GM03348 (cell line): ENCODE measurements around the gene ARSB.
A peak's percentile ranks its signal among the peaks of the same experiment; 100 is the strongest.
"Not testable (repeated sequence)": the region's sequence is repeated elsewhere in the genome, so short reads cannot be mapped to it uniquely, and the experiment has no call there.

Experiments
- DNase-seq: peaks from one replicate; pipeline ENCODE4 v3.0.0; 2012; ENCODE audit warnings: low spot score

ARSB gene

DNA sequence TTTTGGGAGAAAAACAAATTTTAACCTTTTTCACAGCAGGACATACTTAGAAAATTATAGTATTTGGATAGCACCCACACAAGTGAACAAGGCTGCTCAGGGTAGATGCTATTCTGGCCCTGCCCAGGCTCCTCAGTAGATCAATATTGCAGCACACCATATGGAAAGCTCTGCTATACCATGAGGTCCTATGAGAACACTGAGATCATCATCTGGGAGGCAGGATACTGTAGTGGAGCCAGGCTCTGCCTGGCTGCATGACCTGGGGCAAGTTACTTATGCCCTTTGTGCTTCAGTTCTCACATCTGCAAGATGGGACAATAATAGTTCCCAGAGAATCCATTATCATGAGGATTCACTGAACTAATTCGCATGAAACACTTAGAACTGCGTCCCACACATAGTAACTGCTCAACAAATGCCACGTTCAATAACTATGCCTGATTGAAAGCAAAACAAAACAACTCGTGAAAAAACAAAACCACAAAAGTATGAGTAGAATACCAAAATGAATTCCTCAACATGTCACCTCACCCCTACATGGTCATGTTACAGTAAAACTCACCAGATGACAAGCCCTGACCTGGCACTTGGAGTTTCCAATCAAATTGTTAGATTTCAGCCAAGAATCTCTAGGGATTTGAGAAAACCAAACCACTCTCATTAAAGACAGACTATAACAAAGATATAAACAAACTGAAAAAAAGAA, 31.9 kb downstream of the ARSB start:
- DNase-seq = peak; percentile 16

DNA sequence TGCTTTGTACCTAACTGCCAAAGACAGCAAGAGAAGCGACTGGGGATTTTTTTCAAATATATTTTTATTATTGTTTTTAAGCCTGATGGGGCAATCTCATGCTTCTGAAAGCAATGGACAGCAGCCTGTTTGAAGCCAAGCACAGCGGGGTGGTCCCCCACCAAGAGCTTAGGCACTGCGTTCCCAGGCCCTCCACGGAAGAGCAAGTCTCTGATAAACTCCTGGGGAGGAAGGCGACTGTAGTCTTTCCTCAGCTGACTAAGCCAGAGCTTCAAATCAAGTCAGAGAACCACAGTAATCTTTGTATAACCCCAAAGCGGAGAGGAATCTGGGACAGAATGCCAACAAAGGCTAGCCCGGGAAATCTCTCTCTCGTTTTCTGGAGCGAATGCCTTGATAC, 54.4 kb downstream of the ARSB start:
- peak; percentile 35 for DNase-seq

DNA sequence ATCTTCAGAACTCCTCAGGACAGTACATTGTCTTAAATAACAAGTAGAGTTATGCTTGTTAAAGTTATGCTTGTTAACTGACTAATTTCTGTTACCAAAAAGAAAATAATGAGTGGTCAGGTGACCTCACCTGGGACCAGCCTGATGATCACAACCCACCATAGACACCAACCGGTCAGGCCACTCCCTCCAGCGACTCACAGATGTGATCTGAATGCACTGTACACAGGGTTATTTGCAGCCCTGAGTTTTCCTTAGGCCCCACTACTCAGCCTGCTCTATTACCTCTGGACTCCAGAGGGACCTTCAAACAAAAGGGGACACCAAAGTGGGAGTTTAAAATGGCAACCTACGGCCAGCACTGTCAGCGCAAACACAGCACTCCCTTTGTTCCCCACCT, 55.3 kb downstream of the ARSB start:
- DNase-seq = no peak

DNA sequence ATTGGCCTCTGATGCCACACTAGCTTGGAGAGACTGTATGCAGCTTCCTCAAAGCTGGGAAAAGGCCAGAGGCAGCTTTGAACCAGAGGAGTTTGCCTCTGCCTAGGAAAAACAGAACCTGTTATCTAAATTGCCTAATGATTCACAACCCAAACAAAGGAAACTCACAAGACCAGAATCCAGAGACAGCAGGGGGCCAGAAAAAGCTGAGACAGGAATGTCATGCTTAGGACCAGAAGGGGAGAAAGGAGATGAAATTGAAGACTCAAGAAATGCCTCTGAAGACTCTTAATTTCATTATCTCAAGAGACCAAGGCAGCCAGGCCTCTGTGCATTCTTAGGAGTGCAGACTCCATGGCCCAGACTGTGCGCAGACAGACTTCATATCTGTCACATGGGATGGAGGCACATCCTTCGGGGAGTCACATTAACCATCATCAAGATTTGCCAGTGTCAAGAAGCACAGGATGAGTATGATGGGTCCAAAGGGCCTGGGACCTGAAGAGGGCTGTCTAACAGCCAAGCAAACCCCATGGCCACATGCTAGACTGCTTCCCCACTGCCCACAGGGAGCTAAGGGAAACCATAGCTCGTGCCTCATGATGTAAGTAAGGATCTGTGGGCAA, 57.3 kb downstream of the ARSB start:
- DNase-seq = no peak

DNA sequence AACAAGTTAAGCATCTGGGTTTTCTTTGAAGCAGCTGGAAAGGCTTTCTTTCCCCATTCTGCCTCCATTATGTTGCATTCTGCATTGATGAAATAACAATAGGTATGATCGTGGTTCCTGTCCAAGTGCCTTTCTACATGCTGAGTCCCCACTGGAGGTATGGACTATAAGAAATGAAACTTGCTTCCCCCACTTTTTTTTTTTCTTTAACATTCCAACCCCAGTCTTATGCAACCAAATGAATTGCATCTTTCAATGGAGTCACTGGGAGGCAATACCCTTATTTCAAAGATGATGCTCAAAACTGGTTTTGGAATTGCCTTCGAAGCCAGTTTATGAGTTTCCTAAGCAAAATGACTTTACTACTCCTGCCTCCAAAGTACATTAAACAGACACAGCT, 58.9 kb downstream of the ARSB start:
- DNase-seq = no peak

DNA sequence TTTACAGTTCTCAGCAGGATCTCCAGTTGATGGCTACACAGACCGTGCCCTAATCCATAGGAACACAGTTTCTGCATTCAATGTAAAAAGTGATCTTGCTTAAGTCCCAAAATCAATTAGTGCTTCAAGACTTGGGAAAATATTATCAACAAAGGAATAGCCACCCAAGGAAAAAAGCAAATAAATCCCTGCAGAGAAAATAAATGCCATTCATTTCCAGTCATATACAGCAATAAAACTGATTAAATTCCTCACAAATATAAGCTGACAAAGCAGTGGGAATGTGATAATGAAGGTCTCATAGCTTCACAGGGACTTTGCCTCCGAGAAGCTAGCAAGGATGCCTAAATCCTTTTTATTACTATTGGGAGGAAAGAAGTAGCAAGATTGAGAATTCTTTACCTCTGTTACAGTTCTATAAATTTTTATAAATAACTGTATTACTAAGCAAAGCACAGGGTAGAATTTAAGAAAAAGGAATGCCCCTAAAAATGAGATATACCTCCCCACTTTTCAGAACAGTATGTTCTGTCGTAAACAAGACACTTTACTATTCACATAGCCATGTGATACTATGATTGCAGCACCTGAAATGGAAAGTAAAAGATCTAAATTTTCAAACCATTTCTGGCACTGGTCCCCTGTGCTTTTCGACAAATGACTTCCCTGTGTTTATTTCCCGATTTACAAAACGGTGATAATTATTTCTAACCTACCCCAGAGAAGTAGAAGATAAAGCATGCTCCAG, 59.8 kb downstream of the ARSB start:
- DNase-seq = no peak

DNA sequence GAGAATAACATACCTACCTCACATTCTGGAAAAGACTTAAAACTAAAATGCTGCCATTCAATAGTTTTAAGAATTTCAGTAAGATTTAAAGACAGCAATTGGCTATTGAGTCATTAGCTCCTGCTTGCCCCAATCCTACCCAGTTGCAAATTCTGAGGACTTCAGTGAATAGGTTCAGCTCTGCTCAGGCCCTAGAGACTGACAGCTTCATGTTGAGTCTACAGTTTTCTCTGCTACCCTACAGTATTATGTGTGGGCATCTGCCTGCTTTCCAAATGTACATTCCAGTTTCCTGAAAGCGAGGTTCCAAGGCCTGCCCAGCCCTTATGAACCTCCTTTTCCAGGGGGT, 61.5 kb downstream of the ARSB start:
- DNase-seq = no peak

DNA sequence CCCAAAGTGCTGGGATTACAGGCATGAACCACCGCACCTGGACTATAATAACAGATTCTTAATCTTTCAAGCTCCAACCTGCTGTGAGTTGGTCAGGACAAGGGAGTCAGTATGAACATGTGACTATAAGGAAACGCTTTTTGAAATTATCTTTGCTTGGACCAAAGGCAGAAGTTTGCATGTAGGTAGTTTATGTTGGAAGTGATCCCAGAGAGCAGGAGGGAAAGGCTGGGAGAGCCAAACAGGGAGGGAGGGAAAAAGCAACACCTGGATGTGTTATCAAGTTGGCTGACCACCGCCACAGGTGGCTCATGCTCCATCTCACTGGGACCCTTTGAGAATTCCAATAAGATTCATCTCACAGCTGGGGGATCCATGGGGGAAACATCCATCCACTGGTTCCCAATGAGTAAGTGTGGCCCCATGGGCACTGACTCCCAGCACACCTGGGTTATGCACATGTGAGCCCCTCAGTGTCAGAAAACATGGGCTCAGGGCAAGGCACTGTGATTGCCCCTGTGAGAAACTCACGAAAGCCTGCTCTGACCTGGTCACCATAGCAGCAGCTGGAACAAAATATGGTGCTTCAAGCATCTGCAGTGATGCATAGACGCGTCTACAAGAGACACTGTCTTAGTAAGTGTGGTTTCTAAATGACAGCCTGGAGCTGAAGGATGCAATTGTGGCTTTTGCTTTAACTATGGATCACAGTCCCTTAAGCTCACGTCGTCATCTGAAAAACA, 62.1 kb downstream of the ARSB start:
- DNase-seq = no peak

DNA sequence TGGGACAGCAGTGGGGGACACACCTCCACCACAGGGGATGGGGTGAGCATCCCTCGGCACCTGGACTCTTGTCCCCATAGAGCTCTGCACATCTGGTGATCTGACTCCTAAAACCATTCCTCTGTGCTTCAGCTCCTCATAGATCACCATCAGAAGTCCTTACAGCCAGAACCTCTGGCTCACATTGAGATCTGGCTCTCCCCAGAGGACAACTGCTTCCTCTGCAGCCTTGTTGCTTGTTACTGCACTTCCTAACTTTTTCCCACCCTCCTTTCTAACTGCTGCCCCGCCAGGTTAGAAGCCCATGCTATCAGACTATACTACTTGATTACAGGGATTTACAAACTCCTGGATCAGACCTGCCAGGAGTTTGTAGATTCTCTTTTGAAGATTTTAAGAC, 64.5 kb downstream of the ARSB start:
- peak; percentile 40 for DNase-seq

DNA sequence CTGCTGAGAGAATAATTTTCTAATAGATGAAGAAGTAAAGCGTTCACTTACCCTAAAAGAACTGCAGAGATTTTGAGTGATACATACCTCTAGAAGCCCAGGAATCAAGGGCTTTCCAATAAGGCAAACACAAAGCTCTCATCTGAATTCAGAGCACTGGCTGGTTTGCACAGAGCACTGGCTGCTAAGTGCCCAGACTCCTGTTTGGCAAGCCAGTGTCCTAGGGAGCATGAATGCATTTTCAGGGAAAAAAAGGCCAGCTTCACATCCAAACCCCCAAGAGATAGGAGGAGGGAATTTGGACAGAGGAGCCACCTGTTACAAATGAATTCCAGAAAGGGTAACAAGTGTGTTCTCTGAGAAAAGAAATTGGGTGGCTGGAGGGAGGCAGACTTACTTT, 65.3 kb downstream of the ARSB start:
- no peak for DNase-seq

DNA sequence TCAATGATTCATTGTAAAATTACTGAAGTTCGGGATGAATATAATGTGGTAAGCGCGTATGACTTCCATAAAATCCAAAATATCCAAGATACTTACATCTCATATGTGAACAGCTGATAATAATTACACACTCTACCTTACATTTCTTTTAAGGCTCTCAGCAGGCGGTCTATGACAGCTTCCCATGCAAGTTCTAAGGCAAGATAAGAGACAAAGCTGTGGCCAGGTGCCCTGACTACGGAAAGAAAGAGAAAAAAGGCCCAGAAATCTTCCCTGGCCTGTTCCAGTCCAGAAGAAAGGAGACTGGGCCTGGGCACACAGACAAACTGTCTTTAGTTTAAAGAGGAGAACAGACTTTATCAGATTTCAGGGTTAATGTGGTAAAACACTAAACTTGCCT, 69.1 kb downstream of the ARSB start:
- DNase-seq = no peak

DNA sequence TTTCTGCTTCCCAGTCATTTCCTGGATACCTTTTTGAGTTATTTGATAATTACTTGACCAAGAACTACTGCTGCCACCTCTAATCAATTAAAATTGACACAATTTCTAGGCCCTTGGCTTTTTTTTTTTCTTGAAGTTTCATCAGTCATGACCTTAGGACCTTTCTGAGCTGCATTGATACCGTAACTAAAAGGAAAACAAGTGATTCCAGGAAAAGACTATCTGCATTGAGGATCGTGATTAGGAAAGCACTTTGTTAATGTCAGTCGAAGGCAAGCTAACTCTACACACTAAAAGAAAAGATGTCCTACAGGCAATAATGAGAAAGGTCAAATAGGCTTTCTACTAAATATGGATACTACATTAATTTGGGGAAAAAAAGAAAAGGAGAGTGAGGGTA, 69.9 kb downstream of the ARSB start:
- no peak for DNase-seq

DNA sequence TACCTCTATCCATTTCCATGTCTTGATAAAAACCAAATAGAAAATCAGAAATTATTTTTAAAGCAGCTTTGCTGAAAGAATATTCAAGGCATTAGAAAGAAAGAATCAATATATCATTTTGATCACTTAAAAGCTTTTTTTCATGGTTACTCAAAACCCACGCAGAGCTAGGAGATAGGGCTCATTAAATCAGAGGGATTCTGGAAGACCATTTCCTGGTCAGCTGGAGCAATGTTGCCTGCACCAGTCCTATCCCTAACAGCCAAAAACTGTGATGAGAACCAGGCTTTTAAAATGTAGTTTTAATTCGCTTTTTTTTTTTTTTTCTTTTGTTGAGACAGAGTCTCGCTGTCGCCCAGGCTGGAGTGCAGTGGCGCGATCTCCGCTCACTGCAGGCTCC, 72.3 kb downstream of the ARSB start:
- DNase-seq = no peak

DNA sequence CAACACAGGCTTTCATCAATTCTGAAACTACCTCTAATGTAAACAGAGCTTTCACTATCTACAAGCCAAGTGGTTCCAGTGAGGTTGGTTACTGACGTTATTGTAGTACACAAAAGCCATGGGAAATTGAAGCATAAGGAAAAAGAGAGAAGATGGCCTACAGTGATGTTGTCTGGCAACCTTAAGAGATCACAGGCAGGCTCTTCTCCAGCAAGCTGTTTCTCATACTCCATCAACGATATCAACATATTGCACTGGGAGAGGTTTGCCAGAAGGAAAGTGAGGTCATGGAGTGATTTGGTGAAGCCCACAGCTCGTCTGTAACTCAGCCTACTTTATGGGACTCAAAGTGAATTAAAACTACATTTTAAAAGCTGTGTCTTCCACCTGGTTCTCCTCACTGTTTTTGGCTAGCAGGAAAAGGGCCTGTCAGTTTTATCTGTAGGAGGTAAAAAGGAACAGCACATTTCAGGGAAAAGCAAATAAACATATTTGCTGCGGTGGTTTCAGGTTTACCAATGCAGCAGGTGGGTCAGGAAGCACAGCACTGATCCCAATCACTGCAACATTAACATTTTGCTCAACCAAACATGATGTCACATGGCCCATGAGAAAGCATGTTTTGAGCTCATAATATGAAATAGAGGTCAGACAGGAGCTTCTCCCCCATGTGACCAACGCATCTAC, 72.9 kb downstream of the ARSB start:
- DNase-seq = no peak

DNA sequence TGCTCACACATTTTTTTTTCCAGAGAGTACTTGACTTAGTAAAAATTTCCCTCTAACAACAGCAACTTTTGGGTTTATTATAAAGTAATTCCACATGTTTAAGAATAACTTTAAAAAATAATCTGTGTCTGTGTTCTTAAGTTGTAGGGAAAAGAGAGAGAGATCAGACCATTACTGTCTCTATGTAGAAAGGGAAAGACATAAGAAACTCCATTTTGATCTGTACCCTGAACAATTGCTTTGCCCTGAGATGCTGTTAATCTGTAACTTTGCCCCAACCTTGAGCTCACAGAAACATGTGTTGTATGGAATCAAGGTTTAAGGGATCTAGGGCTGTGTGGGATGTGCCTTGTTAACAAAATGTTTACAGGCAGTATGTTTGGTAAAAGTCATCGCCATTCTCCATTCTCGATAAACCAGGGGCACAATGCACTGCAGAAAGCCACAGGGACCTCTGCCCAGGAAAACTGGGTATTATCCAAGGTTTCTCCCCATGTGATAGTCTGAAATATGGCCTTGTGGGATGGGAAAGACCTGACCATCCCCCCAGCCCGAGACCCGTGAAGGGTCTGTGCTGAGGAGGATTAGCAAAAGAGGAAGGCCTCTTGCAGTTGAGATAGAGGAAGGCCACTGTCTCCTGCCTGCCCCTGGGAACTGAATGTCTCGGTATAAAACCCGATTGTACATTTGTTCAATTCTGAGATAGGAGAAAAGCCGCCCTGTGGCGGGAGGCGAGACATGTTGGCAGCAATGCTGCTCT, 75.7 kb downstream of the ARSB start:
- not testable (repeated sequence) for DNase-seq

DNA sequence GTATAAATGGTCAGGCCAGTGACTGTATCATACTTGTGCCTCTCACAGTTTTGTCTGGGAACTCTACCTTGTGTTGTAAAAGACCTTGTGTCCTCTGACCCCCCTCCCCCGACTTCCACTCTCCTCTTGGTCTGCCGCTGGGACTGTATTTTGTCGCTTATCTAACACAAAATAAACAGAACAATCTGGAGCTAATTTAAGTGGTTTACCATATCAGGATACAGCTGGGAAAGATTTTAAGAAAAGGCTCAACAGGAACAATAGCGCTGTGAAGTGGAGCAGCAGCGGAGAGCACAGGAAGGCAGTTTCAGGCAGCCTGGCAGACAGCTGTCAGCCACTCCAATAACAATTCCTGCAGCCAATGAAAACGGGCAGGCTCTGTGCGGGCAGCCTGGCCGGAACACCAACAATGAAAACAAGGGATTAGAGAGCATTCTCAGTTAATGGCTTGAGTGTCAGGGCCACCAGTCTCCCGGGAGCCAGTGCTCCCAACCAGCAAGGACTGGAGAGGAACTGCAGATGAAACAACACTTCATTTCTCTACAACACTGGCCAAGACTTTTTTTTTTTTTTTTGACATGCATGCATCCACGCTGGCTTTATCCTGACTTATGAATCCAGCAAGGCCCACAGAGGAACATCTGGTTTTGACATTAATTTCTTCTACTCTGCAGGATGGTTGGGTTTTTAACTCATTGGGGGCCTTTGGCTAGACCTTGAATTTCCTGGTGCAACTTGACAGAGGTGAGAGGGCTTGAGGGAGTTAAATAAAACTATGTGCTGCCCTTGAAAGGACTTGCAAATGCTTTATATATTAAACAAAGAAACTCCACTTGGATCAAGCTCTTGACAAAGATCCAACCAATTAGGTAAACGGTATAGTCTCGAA, 76.7 kb downstream of the ARSB start:
- peak; percentile 65 for DNase-seq

DNA sequence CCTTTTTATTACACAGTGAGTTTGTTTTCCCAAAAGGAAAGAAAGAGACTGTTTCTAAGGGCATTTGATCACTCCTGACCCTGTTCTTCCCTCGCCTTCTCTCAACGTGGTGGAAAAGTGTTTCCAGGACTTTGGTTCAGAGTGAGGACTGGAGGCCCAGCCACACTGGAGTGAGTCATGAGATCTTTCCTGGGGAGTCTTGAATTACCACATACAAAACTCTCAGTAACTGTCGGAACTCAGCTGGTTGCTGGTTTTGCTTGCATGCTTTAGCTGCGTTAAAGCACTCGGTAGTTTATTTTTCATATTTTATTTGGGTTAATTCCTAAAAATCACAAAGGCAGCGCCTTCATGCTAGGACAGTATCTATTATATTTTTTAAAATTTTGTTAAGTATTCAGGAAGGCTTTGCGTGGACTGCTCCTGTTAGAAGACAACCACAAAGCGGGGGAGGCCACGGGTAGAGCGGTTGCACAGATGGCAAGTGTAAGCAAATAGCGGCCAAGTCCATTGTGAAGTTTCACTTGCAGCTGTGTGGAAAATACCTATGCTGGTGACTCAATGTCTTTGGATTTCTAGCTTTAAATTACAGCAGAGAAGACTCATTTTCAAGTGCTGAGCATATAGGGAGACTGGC, 77.7 kb downstream of the ARSB start:
- DNase-seq = peak; percentile 79

DNA sequence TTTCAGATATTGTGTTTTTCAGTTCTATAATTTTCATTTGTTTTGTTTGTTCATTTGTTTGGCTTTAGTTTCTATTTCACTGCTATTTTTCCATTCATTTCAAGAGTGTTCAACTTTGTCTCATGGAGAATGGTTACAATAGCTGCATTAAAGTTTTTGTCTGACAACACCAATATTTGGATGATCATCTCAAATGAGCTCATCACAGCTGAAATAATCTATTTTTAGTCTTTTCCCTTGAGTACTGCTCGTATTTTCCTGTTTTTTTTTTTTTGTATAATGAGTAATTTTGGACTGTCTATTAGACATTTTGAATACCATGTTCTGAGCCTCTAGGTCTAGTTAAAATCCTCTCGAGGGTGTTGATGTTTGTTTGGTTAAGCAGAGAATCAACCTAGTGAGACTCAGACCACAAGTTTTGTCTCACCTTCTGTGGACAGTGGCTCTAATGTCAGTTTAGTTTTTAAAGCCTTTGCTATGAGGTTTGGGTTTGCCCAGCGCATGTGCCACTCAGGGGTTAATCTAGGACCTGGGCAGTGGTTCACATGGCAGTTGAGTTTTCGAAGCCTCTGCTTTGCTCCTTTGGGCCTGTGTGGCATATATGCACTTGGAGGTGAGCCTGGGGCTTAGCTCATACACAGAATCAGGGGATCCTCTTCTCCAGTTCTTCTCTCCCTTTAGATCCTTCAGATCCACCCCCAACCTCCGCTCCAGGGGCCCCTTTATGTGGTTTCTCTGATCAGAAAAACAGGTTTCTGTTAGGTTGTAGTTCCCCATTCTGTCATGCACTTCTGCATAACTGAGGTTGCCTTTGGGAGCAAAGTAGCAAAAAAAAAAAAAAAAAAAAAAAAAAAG, 79.8 kb downstream of the ARSB start:
- no peak for DNase-seq

DNA sequence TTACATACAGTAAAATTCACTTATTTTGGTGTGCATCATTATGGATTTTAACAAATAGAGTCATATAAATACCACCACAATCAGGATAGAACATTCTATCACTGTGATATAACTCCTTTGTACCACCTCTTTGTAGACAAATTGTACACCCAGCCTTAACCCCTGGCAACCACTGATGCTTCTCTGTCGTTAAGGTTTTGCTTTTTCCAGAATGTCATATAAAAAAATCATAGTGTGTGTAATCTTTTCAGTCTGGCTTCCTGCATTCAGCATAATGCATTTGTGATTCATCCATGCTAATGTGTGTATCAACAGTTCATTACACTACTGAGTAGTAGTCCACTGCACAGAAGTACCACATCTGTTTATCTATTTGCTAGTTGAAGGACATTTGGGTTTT, 81.2 kb downstream of the ARSB start:
- DNase-seq = no peak
